Body of pancreas (tissue), 4 donors: ENCODE results near the gene RAD51B.

Source experiments
- POLR2A ChIP-seq, 3 donors: fragments of 450-650 bp; IDR thresholded peaks; one replicate each; pipeline ENCODE4 v1.6.1; 2016; ENCODE audit warnings: antibody characterized with exemption in 3 of 3, mild to moderate bottlenecking in 2 of 3
- TF ChIP-seq, protein P1 (sequence below), 7 experiments: fragments of 450-650 bp in 4 of 7; fragments of 200-600 bp in 3 of 7; sonication (generic) in 3 of 7; IDR thresholded peaks; one replicate each; pipeline ENCODE4 v1.5.1; 2016 to 2019; ENCODE audit warnings: antibody characterized with exemption in 7 of 7

DNA sequence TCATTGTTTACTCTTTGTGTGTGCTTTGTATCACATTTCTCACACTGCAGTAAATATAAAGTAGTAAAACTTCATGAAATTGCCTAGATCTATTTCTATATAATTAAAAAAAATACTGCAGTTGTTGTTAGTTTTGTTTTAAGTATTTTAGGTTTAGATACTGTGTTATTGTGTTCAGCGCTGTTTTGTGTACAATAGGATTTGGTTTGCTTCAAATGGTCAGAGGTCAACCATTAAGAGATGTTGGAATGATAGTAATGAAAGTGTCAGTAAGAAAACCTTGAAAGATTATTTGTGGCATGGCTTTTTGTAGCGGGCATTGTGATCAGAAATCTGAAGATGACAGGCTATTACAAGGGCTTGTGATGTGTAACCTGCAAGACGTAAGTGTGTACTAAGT is 67.9 kb downstream of the RAD51B start:
- no peak for TF ChIP-seq POLR2A (IDR thresholded peaks at IDR 0.05)
- TF ChIP-seq, protein P1, sequence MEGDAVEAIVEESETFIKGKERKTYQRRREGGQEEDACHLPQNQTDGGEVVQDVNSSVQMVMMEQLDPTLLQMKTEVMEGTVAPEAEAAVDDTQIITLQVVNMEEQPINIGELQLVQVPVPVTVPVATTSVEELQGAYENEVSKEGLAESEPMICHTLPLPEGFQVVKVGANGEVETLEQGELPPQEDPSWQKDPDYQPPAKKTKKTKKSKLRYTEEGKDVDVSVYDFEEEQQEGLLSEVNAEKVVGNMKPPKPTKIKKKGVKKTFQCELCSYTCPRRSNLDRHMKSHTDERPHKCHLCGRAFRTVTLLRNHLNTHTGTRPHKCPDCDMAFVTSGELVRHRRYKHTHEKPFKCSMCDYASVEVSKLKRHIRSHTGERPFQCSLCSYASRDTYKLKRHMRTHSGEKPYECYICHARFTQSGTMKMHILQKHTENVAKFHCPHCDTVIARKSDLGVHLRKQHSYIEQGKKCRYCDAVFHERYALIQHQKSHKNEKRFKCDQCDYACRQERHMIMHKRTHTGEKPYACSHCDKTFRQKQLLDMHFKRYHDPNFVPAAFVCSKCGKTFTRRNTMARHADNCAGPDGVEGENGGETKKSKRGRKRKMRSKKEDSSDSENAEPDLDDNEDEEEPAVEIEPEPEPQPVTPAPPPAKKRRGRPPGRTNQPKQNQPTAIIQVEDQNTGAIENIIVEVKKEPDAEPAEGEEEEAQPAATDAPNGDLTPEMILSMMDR (IDR thresholded peaks at IDR 0.05): no peak
